Thymus (tissue), 11 donors: ENCODE measurements around the gene DDC. TPM values are rescaled to one million over a fixed set of nuclear protein-coding genes. Genes with fewer than 3 reads are reported as not detected.
"Not testable (repeated sequence)": the region's sequence is repeated elsewhere in the genome, so short reads cannot be mapped to it uniquely, and the experiment has no call there.

Source experiments
- DNase-seq, 9 donors: peaks; one replicate each; pipeline ENCODE4 v3.0.0-alpha.2; 2013; ENCODE audit warnings: low spot score in 9 of 9, low read depth in 6 of 9, missing footprints in 1 of 9
- H3K27ac ChIP-seq, 2 donors: one replicate each; pipeline ENCODE4 v1.5.1; 2013; ENCODE audit warnings: control low read depth in 1 of 2, low read depth in 1 of 2, low read length in 1 of 2, mild to moderate bottlenecking in 1 of 2, moderate library complexity in 1 of 2
- H3K27me3 ChIP-seq, 2 donors: one replicate each; pipeline ENCODE4 v1.5.1; 2013; ENCODE audit warnings: low read length in 1 of 2; ENCODE audit not compliant: control insufficient read depth in 2 of 2, insufficient read depth in 1 of 2
- H3K36me3 ChIP-seq, 2 donors: one replicate each; pipeline ENCODE4 v1.5.1; 2013; ENCODE audit warnings: low read length in 1 of 2, mild to moderate bottlenecking in 1 of 2, moderate library complexity in 1 of 2; ENCODE audit not compliant: control insufficient read depth in 2 of 2, insufficient read depth in 2 of 2
- H3K4me1 ChIP-seq, 2 donors: one replicate each; pipeline ENCODE4 v1.5.1; 2013; ENCODE audit warnings: low read length in 2 of 2; ENCODE audit not compliant: control insufficient read depth in 2 of 2, insufficient read depth in 2 of 2
- H3K4me3 ChIP-seq, 2 donors: one replicate each; pipeline ENCODE4 v1.5.1; 2013; ENCODE audit warnings: low read length in 2 of 2, control low read depth in 1 of 2, mild to moderate bottlenecking in 1 of 2
- H3K9me3 ChIP-seq, 2 donors: one replicate each; pipeline ENCODE4 v1.5.1; 2013; ENCODE audit warnings: low read length in 1 of 2, mild to moderate bottlenecking in 1 of 2; ENCODE audit not compliant: control insufficient read depth in 2 of 2, insufficient read depth in 1 of 2
- WGBS: extraction: QIAGEN DNeasy Blood & Tissue Kit; methylation state at CpG from one replicate; pipeline ENCODE4 v1.1.7; 2013; 5-methylcytosine and 5-hydroxymethylcytosine counted together
- polyA plus RNA-seq: library from polyadenylated mRNA; stranded (reverse); fragments of 200-250 nt; gene quantifications from one replicate; pipeline ENCODE4 v1.2.3, GENCODE V29; 2013
- total RNA-seq: library from RNA; stranded (reverse); fragments of 120-200 nt; gene quantifications from one replicate; pipeline ENCODE4 v1.2.4, GENCODE V29; 2013
- donor health status: healthy.

Gene DDC
- total and polyA plus RNA-seq, 2 donors: 0.23 to 0.33 TPM

DNA sequence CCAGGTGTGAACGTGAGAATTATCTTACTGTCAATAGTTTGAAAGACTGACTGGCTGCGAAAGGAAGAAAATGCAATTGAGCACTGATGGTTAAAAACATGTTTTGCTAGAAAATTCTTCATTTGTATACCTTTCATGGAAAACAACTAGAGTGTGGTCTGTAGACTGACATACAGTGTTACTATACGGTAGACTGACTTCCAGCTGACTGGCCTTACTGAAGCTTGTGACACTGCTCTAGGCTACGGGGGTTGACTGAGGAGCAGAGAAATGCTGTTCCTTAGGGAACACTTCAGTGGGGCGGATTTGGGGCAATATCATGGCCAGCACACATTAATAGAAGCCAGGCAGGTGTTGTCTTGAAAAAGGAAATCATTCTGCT is 25.9 kb upstream of the DDC start:
- WGBS: 87% methylated on average over 5 of the region's 5 CpGs
- H3K4me3 ChIP-seq: no peak overlapping the region

DNA sequence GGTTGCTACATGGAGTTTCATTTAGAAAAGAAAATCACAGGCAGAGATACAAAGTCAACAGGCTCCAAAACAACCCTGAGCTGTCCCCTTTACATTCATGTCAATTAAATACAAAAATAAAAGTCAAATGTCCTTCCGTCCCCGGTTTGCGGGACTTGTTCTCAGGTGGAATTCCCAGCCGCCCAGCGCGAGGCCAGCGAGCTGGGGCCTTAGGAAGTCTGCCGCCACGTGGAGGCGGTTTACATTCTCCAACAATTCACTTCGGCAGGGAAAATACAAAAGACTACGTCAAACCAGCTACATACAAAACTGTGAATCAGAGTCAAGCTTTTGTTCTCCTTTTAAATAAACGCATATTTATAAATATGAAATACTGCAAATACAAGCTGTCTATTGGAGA is 25.3 kb upstream of the DDC start:
- Histone ChIP-seq H3K4me3 (no peak overlapping the region), H3K9me3 (no peaks in the 10 kb centered on the region), H3K27me3 (no peaks in the 10 kb centered on the region), H3K4me1 (no peaks in the 10 kb centered on the region), H3K27ac (no peak overlapping the region), H3K36me3 (no peaks in the 10 kb centered on the region)
- WGBS: 96% methylated on average over 13 of the region's 13 CpGs
- no peak for DNase-seq

More for the DNA sequence above, 25.9 kb upstream of the DDC start:
- DNase-seq: no peak
- Histone ChIP-seq H3K27ac (no peak overlapping the region), H3K36me3 (no peaks in the 10 kb centered on the region), H3K4me1 (no peaks in the 10 kb centered on the region), H3K27me3 (no peaks in the 10 kb centered on the region), H3K9me3 (no peaks in the 10 kb centered on the region)

GRCh38 chr7:50589364-50589763 is 24.2 kb upstream of the DDC start:
- no peak for DNase-seq
- Histone ChIP-seq H3K36me3 (no peaks in the 10 kb centered on the region), H3K27me3 (no peaks in the 10 kb centered on the region), H3K9me3 (peaks cover 0 to 1% of the 10 kb centered on the region in 2 donors), H3K27ac (no peak overlapping the region), H3K4me1 (no peaks in the 10 kb centered on the region), H3K4me3 (no peak overlapping the region)
- WGBS: 93% methylated on average over 2 of the region's 2 CpGs

- 86% methylated on average over 8 of the region's 8 CpGs for WGBS
- Histone ChIP-seq H3K9me3 (peaks cover under 1 to 5% of the 10 kb centered on the region in 2 donors), H3K4me3 (no peak overlapping the region), H3K27ac (no peak overlapping the region), H3K27me3 (no peaks in the 10 kb centered on the region), H3K36me3 (no peaks in the 10 kb centered on the region), H3K4me1 (no peaks in the 10 kb centered on the region)
- no peak for DNase-seq
These were observed 23.7 kb upstream of the DDC start for GRCh38 chr7:50588937-50589336.

GRCh38 chr7:50587737-50588136 is 22.5 kb upstream of the DDC start:
- Histone ChIP-seq H3K4me3 (no peak overlapping the region), H3K9me3 (peaks cover 1 to 12% of the 10 kb centered on the region in 2 donors), H3K27ac (no peak overlapping the region), H3K4me1 (no peaks in the 10 kb centered on the region), H3K36me3 (no peaks in the 10 kb centered on the region), H3K27me3 (no peaks in the 10 kb centered on the region)
- WGBS: 89% methylated on average over 6 of the region's 6 CpGs
- DNase-seq: no peak

DNA sequence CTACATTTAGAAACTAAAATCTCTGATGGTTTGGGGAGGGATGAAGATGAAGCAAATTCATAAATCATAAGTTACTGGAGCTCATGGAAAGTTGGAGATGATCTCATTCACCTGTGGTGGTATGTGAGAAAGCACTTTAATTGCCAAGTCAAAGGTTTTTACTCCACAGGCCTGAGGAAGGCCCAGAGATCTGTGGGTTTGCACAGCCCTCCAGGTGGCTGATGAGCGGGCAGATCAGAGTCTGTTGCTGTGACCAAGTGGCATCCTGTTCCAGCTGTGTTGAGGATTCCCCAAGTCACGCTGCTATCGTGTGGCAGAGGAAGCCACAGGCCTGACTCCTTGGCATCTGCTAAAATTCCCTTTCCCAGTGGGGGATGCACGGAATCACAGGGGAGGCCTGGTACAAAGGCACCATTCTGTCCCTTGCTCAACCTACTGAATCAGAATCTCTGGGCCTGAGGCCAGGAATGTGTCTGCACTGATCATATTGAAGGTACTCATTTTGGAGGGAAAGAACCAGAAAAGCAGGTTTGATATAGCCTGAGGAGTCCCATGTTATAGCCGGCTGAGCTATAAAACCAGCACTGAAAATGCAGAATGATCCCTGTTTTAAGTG is 19.7 kb upstream of the DDC start:
- no peaks in the 10 kb centered on the region for H3K4me1 ChIP-seq
- no peaks in the 10 kb centered on the region for H3K36me3 ChIP-seq
- no peak overlapping the region for H3K27ac ChIP-seq
- no peaks in the 10 kb centered on the region for H3K27me3 ChIP-seq
- H3K4me3 ChIP-seq: no peak overlapping the region
- 75% methylated on average over 5 of the region's 5 CpGs for WGBS
- no peak for DNase-seq
- H3K9me3 ChIP-seq: peaks cover 1 to 12% of the 10 kb centered on the region in 2 donors

- Histone ChIP-seq H3K27ac (no peak overlapping the region), H3K27me3 (no peaks in the 10 kb centered on the region), H3K4me3 (no peak overlapping the region), H3K9me3 (peaks cover 1 to 12% of the 10 kb centered on the region in 2 donors), H3K4me1 (no peaks in the 10 kb centered on the region), H3K36me3 (no peaks in the 10 kb centered on the region)
- no peak for DNase-seq
- WGBS: 89% methylated on average over 4 of the region's 4 CpGs
These were observed 19.2 kb upstream of the DDC start for GRCh38 chr7:50584386-50584785.

DNA sequence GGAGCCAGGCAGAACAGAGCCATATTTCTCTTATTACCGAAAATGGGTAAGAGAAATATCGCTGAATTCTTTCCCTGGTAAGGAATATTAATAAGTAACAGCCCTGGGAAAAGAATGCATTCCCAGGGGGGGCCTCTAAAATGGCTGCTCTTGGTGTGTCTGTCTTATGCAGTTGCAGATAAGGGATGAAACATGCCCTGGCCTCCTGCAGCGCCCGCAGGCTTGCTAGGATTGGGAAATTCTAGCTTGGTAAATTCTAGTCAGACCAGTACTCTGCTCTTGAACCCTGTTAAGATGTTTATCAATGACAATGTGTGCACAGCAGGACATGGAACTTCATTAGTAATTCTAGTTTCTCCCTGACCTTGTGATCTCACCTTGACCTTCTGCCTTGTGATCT is 18.1 kb upstream of the DDC start:
- H3K36me3 ChIP-seq, H3K4me3 ChIP-seq, H3K4me1 ChIP-seq, H3K27me3 ChIP-seq, H3K27ac ChIP-seq, DNase-seq: not testable (repeated sequence)
- peaks cover 1 to 12% of the 10 kb centered on the region in 2 donors for H3K9me3 ChIP-seq
- WGBS: 97% methylated on average over 4 of the region's 4 CpGs

GRCh38 chr7:50582271-50582670 is 17.1 kb upstream of the DDC start:
- H3K4me3 ChIP-seq, H3K27ac ChIP-seq, H3K36me3 ChIP-seq, DNase-seq, H3K4me1 ChIP-seq, H3K27me3 ChIP-seq: not testable (repeated sequence)
- WGBS: 97% methylated on average over 4 of the region's 4 CpGs
- peaks cover 1 to 12% of the 10 kb centered on the region in 2 donors for H3K9me3 ChIP-seq
